Mesenchymal stem cell (in vitro differentiated cells and primary cell): ENCODE measurements around the gene CCDC158. TPM values are rescaled to one million over a fixed set of nuclear protein-coding genes. Genes with fewer than 3 reads are reported as not detected.

Experiments used
- DNase-seq: peaks from one replicate; pipeline ENCODE4 v3.0.0-alpha.2; 2013
- H2AFZ ChIP-seq: one replicate; pipeline ENCODE4 v1.6.1; 2013; ENCODE audit warnings: low read depth, mild to moderate bottlenecking, control low read depth, inconsistent platforms, low read length, moderate library complexity
- H2AK5ac ChIP-seq: 2 replicates; pipeline ENCODE4 v1.6.1; 2013; ENCODE audit warnings: low read length, moderate library complexity, mild to moderate bottlenecking, inconsistent platforms; ENCODE audit not compliant: severe bottlenecking
- H2BK120ac ChIP-seq: one replicate; pipeline ENCODE4 v1.6.1; 2013; ENCODE audit warnings: low read depth, mild to moderate bottlenecking, inconsistent platforms, low read length, moderate library complexity
- H2BK12ac ChIP-seq, 2 experiments: one replicate each; pipeline ENCODE4 v1.6.1; 2013; ENCODE audit warnings: inconsistent platforms in 2 of 2, low read length in 2 of 2, mild to moderate bottlenecking in 2 of 2, moderate library complexity in 2 of 2, control low read depth in 1 of 2
- H2BK15ac ChIP-seq: one replicate; pipeline ENCODE4 v1.6.1; 2013; ENCODE audit warnings: mild to moderate bottlenecking, low read depth, inconsistent platforms; ENCODE audit not compliant: poor library complexity, severe bottlenecking
- H2BK5ac ChIP-seq: 2 replicates; pipeline ENCODE4 v1.6.1; 2013; ENCODE audit warnings: low read depth, mild to moderate bottlenecking, low read length, control low read depth, inconsistent platforms; ENCODE audit not compliant: poor library complexity, severe bottlenecking
- H3K14ac ChIP-seq, 2 experiments: one replicate each; pipeline ENCODE4 v1.6.1; 2013; ENCODE audit warnings: inconsistent platforms in 2 of 2, low read length in 2 of 2, control low read depth in 1 of 2, mild to moderate bottlenecking in 1 of 2, moderate library complexity in 1 of 2
- H3K18ac ChIP-seq, 2 experiments: one replicate each; pipeline ENCODE4 v1.6.1; 2013; ENCODE audit warnings: inconsistent platforms in 2 of 2, low read length in 2 of 2, control low read depth in 1 of 2, low read depth in 1 of 2, mild to moderate bottlenecking in 1 of 2
- H3K23ac ChIP-seq, 2 experiments: one replicate each; pipeline ENCODE4 v1.6.1; 2013; ENCODE audit warnings: inconsistent platforms in 2 of 2, low read length in 2 of 2, mild to moderate bottlenecking in 2 of 2, moderate library complexity in 2 of 2, control low read depth in 1 of 2
- H3K27ac ChIP-seq: 2 replicates; pipeline ENCODE4 v1.5.1; 2013; ENCODE audit warnings: mild to moderate bottlenecking, moderate library complexity, low read length, control low read depth, inconsistent platforms; ENCODE audit not compliant: poor library complexity, severe bottlenecking
- H3K27me3 ChIP-seq, 2 experiments: 2 replicates each; pipeline versions ENCODE4 v1.6.1 to v1.7.0; 2013; ENCODE audit warnings: low read length in 2 of 2, mild to moderate bottlenecking in 2 of 2, moderate library complexity in 2 of 2, control low read depth in 1 of 2, inconsistent platforms in 1 of 2; ENCODE audit not compliant: control insufficient read depth in 1 of 2, insufficient read depth in 1 of 2
- H3K36me3 ChIP-seq, 2 experiments: 2 replicates each; pipeline versions ENCODE4 v1.6.1 to v1.7.0; 2013; ENCODE audit warnings: low read length in 2 of 2, control low read depth in 1 of 2, inconsistent platforms in 1 of 2, low read depth in 1 of 2, mild to moderate bottlenecking in 1 of 2; ENCODE audit not compliant: insufficient read depth in 2 of 2, control insufficient read depth in 1 of 2
- H3K4ac ChIP-seq, 2 experiments: one replicate each; pipeline ENCODE4 v1.6.1; 2013; ENCODE audit warnings: inconsistent platforms in 2 of 2, low read length in 2 of 2, mild to moderate bottlenecking in 2 of 2, moderate library complexity in 2 of 2, control low read depth in 1 of 2, low read depth in 1 of 2
- H3K4me1 ChIP-seq: 2 replicates; pipeline ENCODE4 v1.6.1; 2013; ENCODE audit warnings: low read depth, low read length, control low read depth; ENCODE audit not compliant: control insufficient read depth, insufficient read depth
- H3K4me2 ChIP-seq: 2 replicates; pipeline ENCODE4 v1.6.1; 2013; ENCODE audit warnings: low read length, mild to moderate bottlenecking, inconsistent platforms; ENCODE audit not compliant: poor library complexity, severe bottlenecking
- H3K4me3 ChIP-seq, 2 experiments: 2 replicates each; pipeline versions ENCODE4 v1.5.1 to v1.7.0; 2013; ENCODE audit warnings: low read length in 2 of 2, mild to moderate bottlenecking in 2 of 2, control low read depth in 1 of 2, low read depth in 1 of 2; ENCODE audit not compliant: insufficient read depth in 1 of 2
- H3K79me1 ChIP-seq: replicated peaks from 2 replicates; pipeline ENCODE4 v1.6.1; 2013; ENCODE audit warnings: mild to moderate bottlenecking, control low read depth, low read length, inconsistent platforms; ENCODE audit not compliant: poor library complexity, severe bottlenecking
- H3K9ac ChIP-seq: 2 replicates; pipeline ENCODE4 v1.7.0; 2013; ENCODE audit warnings: mild to moderate bottlenecking, low read length, moderate library complexity
- H3K9me3 ChIP-seq: 2 replicates; pipeline ENCODE4 v1.7.0; 2013; ENCODE audit warnings: mild to moderate bottlenecking, low read length; ENCODE audit not compliant: control insufficient read depth
- H4K8ac ChIP-seq: one replicate; pipeline ENCODE4 v1.6.1; 2013; ENCODE audit warnings: inconsistent platforms, mild to moderate bottlenecking, low read length, moderate library complexity
- H4K91ac ChIP-seq: one replicate; pipeline ENCODE4 v1.6.1; 2013; ENCODE audit warnings: mild to moderate bottlenecking, low read length, inconsistent platforms
- WGBS: methylation state at CpG from one replicate; pipeline ENCODE4 v1.1.7; 2013; ENCODE audit warnings: mixed read lengths; 5-methylcytosine and 5-hydroxymethylcytosine counted together
- polyA plus RNA-seq, 2 experiments: library from polyadenylated mRNA; stranded (reverse); fragments of 200-250 nt; gene quantifications; one replicate each; pipeline ENCODE4 v1.2.3, GENCODE V29; 2013

CCDC158 gene
- polyA plus RNA-seq (2013, experiment 1 of 2): not detected
- polyA plus RNA-seq (2013, experiment 2 of 2): not detected

DNA sequence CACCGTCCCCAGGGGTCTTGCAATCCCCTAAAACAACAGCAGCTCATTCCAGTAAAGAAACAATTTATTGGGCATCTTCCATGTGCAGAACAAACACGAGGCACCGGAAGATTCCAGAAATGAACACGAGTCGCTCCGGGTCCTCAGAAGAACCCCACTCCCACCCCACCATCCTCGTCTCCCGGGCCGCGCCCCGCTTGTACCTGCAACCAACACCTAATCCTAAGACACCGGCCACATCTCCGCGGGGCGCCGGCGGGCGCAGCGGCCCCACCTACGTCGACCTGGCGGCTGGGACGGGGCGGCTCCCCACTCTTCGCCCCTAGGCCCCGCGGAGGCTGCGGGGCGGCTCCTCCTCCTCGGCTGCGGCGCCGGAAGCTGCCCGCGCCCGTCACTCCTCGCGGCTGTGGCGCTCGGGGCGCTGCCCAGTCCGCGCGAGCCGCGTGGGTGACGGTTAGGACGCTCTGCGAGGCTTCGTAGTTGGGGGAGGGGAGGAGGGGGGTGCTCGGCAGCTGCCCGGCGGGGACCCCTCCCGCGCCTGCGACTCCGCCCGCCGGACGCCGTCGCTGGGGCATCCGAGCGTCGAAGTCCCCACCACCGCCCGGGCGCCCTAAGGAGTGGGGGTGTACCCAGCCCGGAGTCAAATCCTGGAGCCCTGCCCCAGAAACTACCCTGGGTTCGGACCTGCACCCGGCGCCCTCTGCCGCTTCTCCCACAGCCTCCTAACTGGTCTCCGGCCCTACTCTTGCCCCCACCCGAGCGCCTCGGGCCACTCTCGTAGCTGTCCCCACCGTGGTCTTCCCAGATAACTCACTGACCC lies at the start of gene CCDC158:
CCDC158 (minus strand) TSS at position 380 of the 820 bp plus-strand sequence. CDS start 17,934 bp downstream, outside the sequence.
- no peaks in the 10 kb centered on the region for H3K9me3 ChIP-seq
- no peaks in the 10 kb centered on the region for H3K36me3 ChIP-seq
- peak within 1 kb of the TSS in 1 of 2 experiments; percentile 72 for H3K4me3 ChIP-seq
- H3K4me2 ChIP-seq: no peak within 1 kb of the TSS
- no peak for DNase-seq
- no peak within 1 kb of the TSS for H4K8ac ChIP-seq
- H3K4ac ChIP-seq: no peak within 1 kb of the TSS
- H3K14ac ChIP-seq: no peak within 1 kb of the TSS
- H3K27me3 ChIP-seq: peaks cover 0 to 16% of the 10 kb centered on the region in 2 experiments
- no peak within 1 kb of the TSS for H2AK5ac ChIP-seq
- no peak within 1 kb of the TSS for H2BK15ac ChIP-seq
- no peak within 1 kb of the TSS for H2BK5ac ChIP-seq
- H2AFZ ChIP-seq: no peak within 1 kb of the TSS
- H3K9ac ChIP-seq: peak within 1 kb of the TSS; percentile 70
- H3K79me1 ChIP-seq: no peaks in the 10 kb centered on the region
- H3K4me1 ChIP-seq: no peaks in the 10 kb centered on the region
- H4K91ac ChIP-seq: no peak within 1 kb of the TSS
- no peak within 1 kb of the TSS for H3K23ac ChIP-seq
- no peak within 1 kb of the TSS for H2BK120ac ChIP-seq
- no peak within 1 kb of the TSS for H3K18ac ChIP-seq
- whole genome bisulfite sequencing: 97% methylated on average over 76 of the region's 79 CpGs
- no peak within 1 kb of the TSS for H3K27ac ChIP-seq
- H2BK12ac ChIP-seq: no peak within 1 kb of the TSS

DNA sequence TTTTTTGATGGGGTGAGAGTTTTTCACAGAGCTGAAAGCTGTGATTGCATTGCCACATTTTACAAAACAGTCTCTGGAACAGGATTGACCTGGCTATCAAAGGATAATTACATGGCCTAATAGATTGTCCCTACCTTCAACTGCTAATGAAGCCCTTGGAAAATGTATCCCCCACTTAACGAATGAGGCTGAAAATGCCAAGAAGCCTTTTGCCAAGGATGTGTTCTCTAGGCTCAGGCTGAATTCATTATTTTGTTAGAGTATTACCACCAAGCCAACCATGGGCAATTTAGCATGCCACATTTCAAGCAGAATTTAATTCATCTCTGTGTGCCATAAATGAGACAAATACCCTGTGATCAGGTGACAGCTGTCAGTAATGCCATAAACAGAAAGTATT lies 49.6 kb upstream of the CCDC158 start:
- H4K91ac ChIP-seq: no peak overlapping the region
- DNase-seq: no peak
- H3K4ac ChIP-seq: no peak overlapping the region
- H3K27ac ChIP-seq: no peak overlapping the region
- no peak overlapping the region for H4K8ac ChIP-seq
- WGBS: 100% methylated on average over 1 of the region's 1 CpG
- H3K79me1 ChIP-seq: no peaks in the 10 kb centered on the region
- no peak overlapping the region for H3K4me2 ChIP-seq
- no peaks in the 10 kb centered on the region for H3K36me3 ChIP-seq
- no peak overlapping the region for H2AFZ ChIP-seq
- no peak overlapping the region for H3K9ac ChIP-seq
- H2BK15ac ChIP-seq: no peak overlapping the region
- H2AK5ac ChIP-seq: no peak overlapping the region
- no peak overlapping the region for H3K18ac ChIP-seq
- H3K27me3 ChIP-seq: peaks cover 0 to 3% of the 10 kb centered on the region in 2 experiments
- H3K4me1 ChIP-seq: no peaks in the 10 kb centered on the region
- H3K14ac ChIP-seq: no peak overlapping the region
- no peak overlapping the region for H3K23ac ChIP-seq
- H2BK120ac ChIP-seq: no peak overlapping the region
- H2BK12ac ChIP-seq: no peak overlapping the region
- H3K9me3 ChIP-seq: no peaks in the 10 kb centered on the region
- H3K4me3 ChIP-seq: no peak overlapping the region
- H2BK5ac ChIP-seq: no peak overlapping the region

DNA sequence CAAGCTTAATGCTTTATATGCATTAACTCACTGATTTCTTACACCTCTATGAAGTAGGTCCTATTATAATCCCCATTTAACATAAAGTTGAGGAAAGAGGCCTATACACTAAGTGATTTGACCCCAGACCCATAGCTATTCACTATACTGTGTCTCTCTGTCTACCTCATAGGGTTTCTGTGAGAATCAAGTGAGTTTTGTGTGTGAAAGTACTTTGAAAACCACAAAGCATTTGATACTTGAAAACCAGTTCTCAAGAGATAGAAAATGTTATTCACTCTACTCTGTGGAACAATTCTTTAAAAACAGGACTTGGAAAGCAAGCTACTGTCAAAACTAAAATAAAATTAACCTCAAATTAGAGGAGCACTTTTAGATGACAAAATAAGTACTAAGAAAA lies 49.1 kb upstream of the CCDC158 start:
- H2BK5ac ChIP-seq: no peak overlapping the region
- H2AFZ ChIP-seq: no peak overlapping the region
- no peak overlapping the region for H3K14ac ChIP-seq
- no peak overlapping the region for H2AK5ac ChIP-seq
- no peaks in the 10 kb centered on the region for H3K36me3 ChIP-seq
- peaks cover 0 to 3% of the 10 kb centered on the region in 2 experiments for H3K27me3 ChIP-seq
- H3K4ac ChIP-seq: no peak overlapping the region
- H3K4me1 ChIP-seq: no peaks in the 10 kb centered on the region
- no peak overlapping the region for H2BK120ac ChIP-seq
- no peak overlapping the region for H4K8ac ChIP-seq
- H3K9me3 ChIP-seq: no peaks in the 10 kb centered on the region
- no peak overlapping the region for H3K4me2 ChIP-seq
- H3K79me1 ChIP-seq: no peaks in the 10 kb centered on the region
- DNase-seq: peak; percentile 18
- H3K27ac ChIP-seq: no peak overlapping the region
- H2BK15ac ChIP-seq: no peak overlapping the region
- H3K18ac ChIP-seq: no peak overlapping the region
- H4K91ac ChIP-seq: no peak overlapping the region
- no peak overlapping the region for H3K4me3 ChIP-seq
- no peak overlapping the region for H3K9ac ChIP-seq
- no peak overlapping the region for H3K23ac ChIP-seq
- H2BK12ac ChIP-seq: no peak overlapping the region

DNA sequence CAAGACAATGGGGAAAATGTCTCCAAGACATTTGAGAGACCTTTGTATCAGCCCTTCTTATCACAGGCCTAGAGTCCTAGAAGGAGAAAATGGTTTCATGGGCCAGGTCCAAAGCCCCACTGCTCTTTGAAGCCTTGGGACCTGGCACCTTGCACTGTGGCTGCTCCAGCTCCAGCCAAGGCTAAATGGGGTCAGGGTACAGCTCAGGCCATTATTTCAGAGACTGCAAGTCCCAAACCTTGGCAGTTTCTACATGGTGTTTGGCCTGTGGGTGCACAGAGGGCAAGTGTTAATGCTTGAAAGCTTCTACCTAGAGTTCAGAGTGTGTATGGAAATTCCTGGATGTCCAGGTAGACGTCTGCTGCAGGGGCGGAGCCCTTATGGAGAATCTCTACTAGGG lies 42.6 kb upstream of the CCDC158 start:
- Histone ChIP-seq H3K4me2 (no peak overlapping the region), H2AFZ (no peak overlapping the region), H3K18ac (no peak overlapping the region), H2BK5ac (no peak overlapping the region), H3K9me3 (peaks cover 13% of the 10 kb centered on the region), H3K4ac (no peak overlapping the region), H2AK5ac (no peak overlapping the region), H3K27ac (no peak overlapping the region), H3K23ac (no peak overlapping the region), H3K36me3 (no peaks in the 10 kb centered on the region), H2BK12ac (no peak overlapping the region), H2BK120ac (no peak overlapping the region), H4K91ac (no peak overlapping the region), H3K79me1 (no peaks in the 10 kb centered on the region), H2BK15ac (no peak overlapping the region), H3K4me1 (no peaks in the 10 kb centered on the region), H3K9ac (no peak overlapping the region), H3K27me3 (peaks cover 0 to 3% of the 10 kb centered on the region in 2 experiments), H4K8ac (no peak overlapping the region), H3K4me3 (no peak overlapping the region), H3K14ac (no peak overlapping the region)
- 89% methylated on average over 2 of the region's 2 CpGs for WGBS
- DNase-seq: no peak
